Purkinje cell (primary cell): Measurements from ENCODE around the gene FRMD6. TPM values are rescaled to one million over a fixed set of nuclear protein-coding genes. Genes with fewer than 3 reads are reported as not detected.

Source experiments
- polyA plus RNA-seq: library from polyadenylated mRNA; unstranded; fragments of >200 nt; fragmentation: Nextera tagmentation; gene quantifications from 2 replicates; pipeline ENCODE4 v1.2.1, GENCODE V29; 2014

FRMD6 gene
- polyA plus RNA-seq: 2.0 and 5.5 TPM in 2 replicates

GRCh38 chr14:51651388-51652167, at the start of gene FRMD6:
FRMD6 (plus strand) TSS chr14:51651910; CDS start chr14:51689837, 37,927 bp downstream.

Other genes starting within 250 kb of the FRMD6 start
- gene GNG2, start 208.7 kb downstream of the FRMD6 start, polyA plus RNA-seq: 269 and 324 TPM in 2 replicates